T-cell (primary cell): ENCODE measurements around the gene EFNA4. TPM values are rescaled to one million over a fixed set of nuclear protein-coding genes. Genes with fewer than 3 reads are reported as not detected.

Experiments used
- ATAC-seq, 4 experiments: fragments of 200-7000 bp in 3 of 4; fragments of 150-1000 bp in 1 of 4; cut with Tn5 transposase; replicated peaks in 1 of 4; 1 replicate in 3 of 4; 2 replicates in 1 of 4; pipeline ENCODE4 v1.10.0; 2021; ENCODE audit warnings: moderate library complexity in 3 of 4, mild to moderate bottlenecking in 2 of 4, moderate number of reproducible peaks in 1 of 4
- CTCF ChIA-PET, 2 donors: fragments of 300-600 bp; sonication (Branson Sonifier 250); formaldehyde crosslinking; loops; one replicate each; lab custom pipeline; 2022; ENCODE audit warnings: antibody characterized with exemption in 2 of 2; lab: Charles Lee
- POLR2A ChIA-PET, 2 donors: fragments of 300-600 bp; sonication (Branson Sonifier 250); formaldehyde crosslinking; loops; one replicate each; lab custom pipeline; 2022; ENCODE audit warnings: antibody characterized with exemption in 2 of 2; lab: Charles Lee
- DNase-seq, 35 experiments: peaks; one replicate each; pipeline versions ENCODE4 v3.0.0 to v3.0.0-alpha.2; 2013 to 2023
- H3K27ac ChIP-seq: one replicate; pipeline ENCODE4 v1.5.1; 2013; ENCODE audit warnings: low read length
- H3K27me3 ChIP-seq, 2 experiments: replicated peaks in 1 of 2; 1 replicate in 1 of 2; 2 replicates in 1 of 2; pipeline versions ENCODE4 v1.6.1 to v1.7.0; 2013; ENCODE audit warnings: low read length in 1 of 2, mixed read lengths in 1 of 2; ENCODE audit not compliant: control insufficient read depth in 2 of 2, insufficient read depth in 2 of 2; ENCODE audit errors: extremely low read depth in 1 of 2
- H3K36me3 ChIP-seq, 2 donors: 1 replicate in 1 of 2; 2 replicates in 1 of 2; pipeline versions ENCODE4 v1.6.1 to v1.7.0; 2013; ENCODE audit warnings: low read length in 1 of 2; ENCODE audit not compliant: control insufficient read depth in 2 of 2, insufficient read depth in 1 of 2; ENCODE audit errors: extremely low read depth in 1 of 2
- H3K4me1 ChIP-seq, 2 experiments: 1 replicate in 1 of 2; 2 replicates in 1 of 2; pipeline versions ENCODE4 v1.6.1 to v1.7.0; 2013; ENCODE audit warnings: low read length in 2 of 2, mixed read lengths in 1 of 2; ENCODE audit not compliant: insufficient read depth in 2 of 2, control insufficient read depth in 1 of 2; ENCODE audit errors: extremely low read depth in 1 of 2
- H3K4me3 ChIP-seq, 2 donors: 1 replicate in 1 of 2; 2 replicates in 1 of 2; pipeline versions ENCODE4 v1.5.1 to v1.7.0; 2013; ENCODE audit warnings: mild to moderate bottlenecking in 2 of 2, low read length in 1 of 2, moderate library complexity in 1 of 2; ENCODE audit not compliant: control insufficient read depth in 1 of 2; ENCODE audit errors: extremely low read depth in 1 of 2
- H3K9me3 ChIP-seq: 2 replicates; pipeline ENCODE4 v1.7.0; 2013
- H3K27ac Mint-ChIP-seq, 2 donors: one replicate each; pipeline ENCODE4 v1.8.0; 2020 to 2021; ENCODE audit warnings: mild to moderate bottlenecking in 2 of 2, mixed read lengths in 2 of 2
- H3K27me3 Mint-ChIP-seq, 2 donors: one replicate each; pipeline ENCODE4 v1.8.0; 2021 to 2022; ENCODE audit warnings: mixed read lengths in 2 of 2
- H3K36me3 Mint-ChIP-seq: one replicate; pipeline ENCODE4 v1.8.0; 2021; ENCODE audit warnings: mixed read lengths
- H3K4me1 Mint-ChIP-seq, 3 donors: one replicate each; pipeline ENCODE4 v1.8.0; 2020 to 2022; ENCODE audit warnings: mixed read lengths in 3 of 3, mild to moderate bottlenecking in 1 of 3
- H3K4me3 Mint-ChIP-seq, 3 donors: one replicate each; pipeline ENCODE4 v1.8.0; 2020 to 2022; ENCODE audit warnings: mild to moderate bottlenecking in 3 of 3, mixed read lengths in 3 of 3, moderate library complexity in 3 of 3
- H3K9me3 Mint-ChIP-seq, 3 donors: one replicate each; pipeline ENCODE4 v1.8.0; 2020 to 2022; ENCODE audit warnings: mixed read lengths in 3 of 3
- WGBS: methylation state at CpG from one replicate; pipeline ENCODE4 v1.1.5; 2013; ENCODE audit warnings: missing lambda C conversion rate; ENCODE audit not compliant: insufficient coverage; 5-methylcytosine and 5-hydroxymethylcytosine counted together
- total RNA-seq, 35 experiments: library from RNA in 6 of 35; stranded (reverse) in 6 of 35; fragments of 120-200 nt in 1 of 35; gene quantifications; one replicate each; pipeline versions ENCODE4 v1.2.1 to v1.2.4 and lab custom pipeline; 2013 to 2026

EFNA4 gene
- total RNA-seq, 5 donors from 2014 or later (not counting 1 experiment from before 2014, with no cell fraction given) = 3.1 to 7.8 (median 6.6) TPM

- peak in 1 of 35 experiments; percentile 5 for DNase-seq
Measured at GRCh38 chr1:155092131-155092530, 28.6 kb downstream of the EFNA4 start.

GRCh38 chr1:155092641-155093040 is 29.1 kb downstream of the EFNA4 start:
- Mint-ChIP-seq H3K36me3 (no peaks in the 10 kb centered on the region), H3K27me3 (peaks cover 4 to 7% of the 10 kb centered on the region in 2 donors), H3K4me3 (no peak overlapping the region), H3K4me1 (peaks cover 0 to 6% (median 5%) of the 10 kb centered on the region in 3 donors), H3K27ac (no peak overlapping the region), H3K9me3 (no peaks in the 10 kb centered on the region)
- Histone ChIP-seq H3K9me3 (no peaks in the 10 kb centered on the region), H3K4me3 (no peak overlapping the region), H3K27ac (no peak overlapping the region), H3K27me3 (peaks cover 0 to 37% of the 10 kb centered on the region in 2 experiments), H3K4me1 (peaks cover 0 to 10% of the 10 kb centered on the region in 2 experiments), H3K36me3 (no peaks in the 10 kb centered on the region)
- DNase-seq (no peak), ATAC-seq (no peak)
- ChIA-PET POLR2A (no interaction called here), CTCF (interaction anchor here in 1 of 2 donors (1.6 to 2.0 kb wide), 3 partner anchors 73 to 81 kb away, joined by 7 to 29 read pairs (median 21); partner anchors contain the start of genes KRTCAP2 and TRIM46)
- 98% methylated on average over 9 of the region's 12 CpGs for WGBS

More at GRCh38 chr1:155092131-155092530, 28.6 kb downstream of the EFNA4 start:
- Histone ChIP-seq H3K36me3 (no peaks in the 10 kb centered on the region), H3K9me3 (no peaks in the 10 kb centered on the region), H3K27ac (no peak overlapping the region), H3K27me3 (peaks cover 0 to 35% of the 10 kb centered on the region in 2 experiments), H3K4me3 (no peak overlapping the region), H3K4me1 (peaks cover 0 to 10% of the 10 kb centered on the region in 2 experiments)
- H3K27me3 Mint-ChIP-seq = peaks cover 4 to 7% of the 10 kb centered on the region in 2 donors
- H3K9me3 Mint-ChIP-seq = no peaks in the 10 kb centered on the region
- POLR2A ChIA-PET = interaction anchor here in 1 of 2 donors (0.6 kb wide), 1 partner anchor 275 kb away, joined by 3 read pairs; no protein-coding TSS in a partner anchor
- H3K36me3 Mint-ChIP-seq = no peaks in the 10 kb centered on the region
- no peak overlapping the region for H3K27ac Mint-ChIP-seq
- ATAC-seq = no peak
- WGBS = 86% methylated on average over 4 of the region's 6 CpGs
- H3K4me1 Mint-ChIP-seq = peaks cover 0 to 8% (median 5%) of the 10 kb centered on the region in 3 donors
- no peak overlapping the region for H3K4me3 Mint-ChIP-seq
- CTCF ChIA-PET = interaction anchor here (0.6 to 2.0 kb wide), 9 partner anchors 39 to 81 kb away, joined by 3 to 29 read pairs (median 7); partner anchors contain the start of genes KRTCAP2 (in 2 of the 2) and TRIM46 (in 1 of the 2)

DNA sequence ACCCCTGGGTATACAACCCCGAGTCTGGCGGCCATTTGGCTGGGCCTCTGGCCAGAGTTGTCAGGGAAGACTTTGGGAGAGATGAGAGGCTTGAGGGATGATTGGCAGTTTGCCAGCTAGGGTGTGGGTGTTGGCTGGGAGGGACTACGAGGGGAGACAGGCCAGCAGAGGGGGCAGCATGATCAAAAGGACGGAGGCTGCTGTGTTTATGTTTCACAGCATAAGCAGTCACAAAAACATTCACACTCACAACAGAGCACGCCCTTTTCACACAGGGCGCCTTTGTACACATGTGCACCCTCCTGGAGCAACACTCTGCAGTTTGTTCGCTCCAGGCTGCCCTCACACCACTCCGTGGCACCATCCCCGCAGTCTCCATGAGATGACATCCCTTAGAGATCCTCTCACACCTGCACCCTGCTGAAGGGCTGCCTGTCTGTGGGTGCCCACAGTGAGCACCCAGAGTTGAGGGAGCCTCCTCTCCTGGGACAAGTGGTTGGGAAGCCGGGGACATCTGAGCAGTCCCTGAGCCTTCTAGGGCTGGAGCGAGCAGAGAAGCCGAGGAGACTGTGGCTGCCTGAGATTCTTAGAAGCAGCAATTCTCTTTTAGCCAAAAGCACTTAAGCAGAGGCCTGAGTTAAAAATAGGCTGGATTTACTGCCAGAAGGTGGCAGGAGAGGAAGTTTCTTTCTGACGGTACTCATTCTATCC is 30.5 kb downstream of the EFNA4 start:
- Histone ChIP-seq H3K4me1 (peaks cover 0 to 10% of the 10 kb centered on the region in 2 experiments), H3K27ac (no peak overlapping the region), H3K27me3 (peaks cover 0 to 49% of the 10 kb centered on the region in 2 experiments), H3K36me3 (no peaks in the 10 kb centered on the region), H3K4me3 (no peak overlapping the region), H3K9me3 (no peaks in the 10 kb centered on the region)
- ChIA-PET POLR2A (no interaction called here), CTCF (interaction anchor here in 1 of 2 donors (1.4 kb wide), 1 partner anchor 9 kb away, joined by 4 read pairs; no protein-coding TSS in a partner anchor)
- H3K4me1 Mint-ChIP-seq = peaks cover 0 to 5% (median 5%) of the 10 kb centered on the region in 3 donors
- no peaks in the 10 kb centered on the region for H3K9me3 Mint-ChIP-seq
- 67% methylated on average over 8 of the region's 13 CpGs for WGBS
- peaks cover 4 to 7% of the 10 kb centered on the region in 2 donors for H3K27me3 Mint-ChIP-seq
- no peak overlapping the region for H3K27ac Mint-ChIP-seq
- no peaks in the 10 kb centered on the region for H3K36me3 Mint-ChIP-seq
- ATAC-seq = peak in 3 of 4 experiments; percentile 38 to 67 (median 57)
- peak in 1 of 35 experiments; percentile 51 for DNase-seq
- no peak overlapping the region for H3K4me3 Mint-ChIP-seq

DNA sequence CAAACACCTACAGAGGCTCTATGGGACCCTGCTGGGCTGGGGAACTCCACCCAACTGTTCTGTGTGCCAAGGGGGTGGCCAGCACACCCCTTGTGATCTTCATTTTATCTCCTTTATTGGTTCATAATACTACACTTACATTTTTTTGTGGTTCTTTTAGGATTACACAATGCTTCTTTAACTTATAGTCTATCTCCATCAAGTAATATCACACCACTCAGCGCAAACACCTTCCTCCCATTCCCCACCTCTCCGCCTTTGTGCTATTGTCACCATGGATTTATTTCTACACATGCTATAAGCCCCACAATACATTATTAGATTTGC is 31.0 kb downstream of the EFNA4 start:
- no peaks in the 10 kb centered on the region for H3K9me3 Mint-ChIP-seq
- peak overlapping the region in 1 of 2 donors; percentile 8 for H3K27ac Mint-ChIP-seq
- no peak for ATAC-seq
- DNase-seq = no peak
- Histone ChIP-seq H3K4me1 (peaks cover 0 to 10% of the 10 kb centered on the region in 2 experiments), H3K27ac (no peak overlapping the region), H3K36me3 (no peaks in the 10 kb centered on the region), H3K4me3 (no peak overlapping the region), H3K9me3 (no peaks in the 10 kb centered on the region), H3K27me3 (peaks cover 0 to 54% of the 10 kb centered on the region in 2 experiments)
- 80% methylated on average over 2 of the region's 2 CpGs for WGBS
- no peak overlapping the region for H3K4me3 Mint-ChIP-seq
- ChIA-PET CTCF (interaction anchor here in 1 of 2 donors (1.1 to 1.4 kb wide), 2 partner anchors 9 to 73 kb away, joined by 4 to 5 read pairs; no protein-coding TSS in a partner anchor), POLR2A (interaction anchor here in 1 of 2 donors (0.6 kb wide), 1 partner anchor 28 kb away, joined by 3 read pairs; no protein-coding TSS in a partner anchor)
- H3K36me3 Mint-ChIP-seq = no peaks in the 10 kb centered on the region
- peaks cover 4 to 7% of the 10 kb centered on the region in 2 donors for H3K27me3 Mint-ChIP-seq
- H3K4me1 Mint-ChIP-seq = peaks cover 0 to 5% (median 5%) of the 10 kb centered on the region in 3 donors

- 44% methylated on average over 3 of the region's 7 CpGs for WGBS
- no peak overlapping the region for H3K4me3 Mint-ChIP-seq
- ATAC-seq (no peak), DNase-seq (no peak)
- no peaks in the 10 kb centered on the region for H3K36me3 ChIP-seq
- no peaks in the 10 kb centered on the region for H3K9me3 ChIP-seq
- H3K4me1 ChIP-seq = no peaks in the 10 kb centered on the region
- H3K4me1 Mint-ChIP-seq = no peaks in the 10 kb centered on the region
- ChIA-PET CTCF (interaction anchor here (0.6 kb wide), 2 partner anchors 52 to 425 kb away, joined by 3 read pairs; no protein-coding TSS in a partner anchor), POLR2A (interaction anchor here in 1 of 2 donors (0.7 kb wide), 1 partner anchor 1020 kb away, joined by 18 read pairs; no protein-coding TSS in a partner anchor)
- H3K27ac ChIP-seq = no peak overlapping the region
- H3K4me3 ChIP-seq = no peak overlapping the region
- H3K9me3 Mint-ChIP-seq = no peaks in the 10 kb centered on the region
- H3K27me3 ChIP-seq = peaks cover 0 to 30% of the 10 kb centered on the region in 2 experiments
- H3K36me3 Mint-ChIP-seq = no peaks in the 10 kb centered on the region
- peaks cover 7 to 9% of the 10 kb centered on the region in 2 donors for H3K27me3 Mint-ChIP-seq
- no peak overlapping the region for H3K27ac Mint-ChIP-seq
Measured at GRCh38 chr1:155099331-155099730, 35.8 kb downstream of the EFNA4 start.

DNA sequence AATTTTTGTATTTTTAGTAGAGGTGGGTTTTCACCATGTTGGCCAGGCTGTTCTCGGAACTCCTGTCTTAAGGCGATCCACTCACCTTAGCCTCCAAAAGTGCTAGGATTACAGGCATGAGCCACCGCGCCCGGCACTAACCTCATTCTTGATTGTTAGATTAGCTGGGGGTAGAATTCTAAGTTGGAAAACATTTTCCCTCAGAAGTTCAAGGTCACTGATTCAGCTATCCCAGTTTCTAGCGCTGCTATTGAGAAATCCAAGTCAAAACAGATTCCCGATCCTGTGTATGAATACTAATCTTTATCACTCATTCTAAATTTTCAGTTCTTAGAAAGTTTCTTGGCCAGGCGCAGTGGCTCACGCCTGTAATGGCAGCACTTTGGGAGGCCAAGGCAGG is 39.8 kb downstream of the EFNA4 start:
- Histone ChIP-seq H3K4me3 (no peak overlapping the region), H3K27me3 (peaks cover 0 to 19% of the 10 kb centered on the region in 2 experiments), H3K4me1 (no peaks in the 10 kb centered on the region), H3K9me3 (no peaks in the 10 kb centered on the region), H3K36me3 (no peaks in the 10 kb centered on the region), H3K27ac (no peak overlapping the region)
- 93% methylated on average over 2 of the region's 9 CpGs for WGBS
- DNase-seq (no peak), ATAC-seq (no peak)
- H3K9me3 Mint-ChIP-seq = no peaks in the 10 kb centered on the region
- H3K4me3 Mint-ChIP-seq = no peak overlapping the region
- H3K27me3 Mint-ChIP-seq = peaks cover 0 to 4% of the 10 kb centered on the region in 2 donors
- ChIA-PET CTCF (no interaction called here), POLR2A (no interaction called here)
- no peaks in the 10 kb centered on the region for H3K4me1 Mint-ChIP-seq
- no peak overlapping the region for H3K27ac Mint-ChIP-seq
- no peaks in the 10 kb centered on the region for H3K36me3 Mint-ChIP-seq
